ENCODE results near the gene DGKK. TPM values are rescaled to one million over a fixed set of nuclear protein-coding genes. Genes with fewer than 3 reads are reported as not detected.
A peak's percentile ranks its signal among the peaks of the same experiment; 100 is the strongest.

DGKK gene, protein sequence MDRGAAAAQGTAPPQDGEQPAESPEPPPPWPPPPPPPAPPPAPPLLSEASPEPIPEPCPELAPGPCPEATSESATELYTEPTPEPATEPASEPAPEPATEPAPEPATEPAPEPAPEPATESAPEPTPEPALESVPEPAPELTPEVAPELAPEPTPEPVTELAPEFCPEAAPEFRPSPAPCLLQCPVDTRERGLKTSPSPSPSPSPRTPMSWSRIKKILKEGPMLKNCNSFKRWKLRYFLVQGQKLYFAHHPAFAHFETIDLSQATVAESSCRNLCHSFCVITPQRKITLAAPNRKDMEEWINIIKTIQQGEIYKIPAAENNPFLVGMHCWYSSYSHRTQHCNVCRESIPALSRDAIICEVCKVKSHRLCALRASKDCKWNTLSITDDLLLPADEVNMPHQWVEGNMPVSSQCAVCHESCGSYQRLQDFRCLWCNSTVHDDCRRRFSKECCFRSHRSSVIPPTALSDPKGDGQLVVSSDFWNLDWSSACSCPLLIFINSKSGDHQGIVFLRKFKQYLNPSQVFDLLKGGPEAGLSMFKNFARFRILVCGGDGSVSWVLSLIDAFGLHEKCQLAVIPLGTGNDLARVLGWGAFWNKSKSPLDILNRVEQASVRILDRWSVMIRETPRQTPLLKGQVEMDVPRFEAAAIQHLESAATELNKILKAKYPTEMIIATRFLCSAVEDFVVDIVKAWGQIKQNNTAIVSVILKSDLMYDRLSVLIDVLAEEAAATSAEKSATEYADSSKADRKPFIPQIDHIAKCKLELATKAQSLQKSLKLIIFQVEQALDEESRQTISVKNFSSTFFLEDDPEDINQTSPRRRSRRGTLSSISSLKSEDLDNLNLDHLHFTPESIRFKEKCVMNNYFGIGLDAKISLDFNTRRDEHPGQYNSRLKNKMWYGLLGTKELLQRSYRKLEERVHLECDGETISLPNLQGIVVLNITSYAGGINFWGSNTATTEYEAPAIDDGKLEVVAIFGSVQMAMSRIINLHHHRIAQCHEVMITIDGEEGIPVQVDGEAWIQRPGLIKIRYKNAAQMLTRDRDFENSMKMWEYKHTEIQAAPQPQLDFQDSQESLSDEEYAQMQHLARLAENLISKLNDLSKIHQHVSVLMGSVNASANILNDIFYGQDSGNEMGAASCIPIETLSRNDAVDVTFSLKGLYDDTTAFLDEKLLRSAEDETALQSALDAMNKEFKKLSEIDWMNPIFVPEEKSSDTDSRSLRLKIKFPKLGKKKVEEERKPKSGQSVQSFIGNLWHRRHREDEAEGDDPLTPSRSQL
- 0.53 TPM for total RNA-seq
- polyA plus RNA-seq, result 0.08 TPM

DNA sequence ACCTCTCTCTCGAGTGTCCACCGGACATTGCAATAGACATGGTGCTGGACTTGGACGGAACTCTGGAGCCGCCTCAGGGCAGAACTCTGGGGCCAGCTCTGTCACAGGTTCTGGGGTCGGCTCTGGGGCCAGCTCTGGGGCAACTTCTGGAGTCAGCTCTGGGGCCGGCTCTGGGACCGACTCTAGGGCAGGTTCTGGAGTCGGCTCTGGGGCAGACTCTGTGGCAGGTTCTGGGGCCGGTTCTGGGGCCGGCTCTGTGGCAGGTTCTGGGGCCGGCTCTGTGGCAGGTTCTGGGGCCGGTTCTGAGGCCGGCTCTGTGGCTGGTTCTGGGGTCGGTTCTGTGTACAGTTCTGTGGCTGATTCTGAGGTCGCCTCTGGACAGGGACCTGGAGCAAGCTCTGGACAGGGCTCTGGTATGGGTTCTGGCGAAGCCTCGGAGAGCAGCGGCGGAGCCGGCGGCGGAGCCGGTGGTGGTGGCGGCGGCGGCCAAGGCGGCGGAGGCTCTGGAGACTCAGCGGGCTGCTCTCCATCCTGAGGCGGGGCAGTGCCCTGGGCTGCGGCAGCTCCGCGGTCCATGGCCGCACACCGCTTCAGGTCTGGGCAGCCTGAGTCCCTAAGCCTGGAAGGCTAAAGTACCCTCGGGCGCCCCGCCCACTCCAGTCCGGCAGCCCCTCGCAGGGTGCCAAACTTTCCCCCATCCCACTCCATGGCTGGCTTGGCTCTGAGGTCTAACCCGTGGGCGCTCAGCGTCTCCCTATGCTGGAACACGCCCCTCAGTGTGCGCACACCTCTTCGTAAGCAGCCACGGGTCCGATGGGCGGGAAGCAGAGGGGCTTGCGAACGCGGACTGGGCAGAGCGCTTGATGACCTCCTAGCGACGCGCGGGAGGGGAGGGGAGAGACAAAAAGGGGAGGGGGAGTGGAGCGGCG, at the start of gene DGKK:
Gene DGKK (minus strand): TSS at position 723 of the 929 bp plus-strand sequence. CDS start 147 bp downstream, at position 576.
- Histone ChIP-seq H3K4me3 (ENCODE audit: low read depth, low read length) (no peak within 1 kb of the TSS), H3K4me1 (ENCODE audit: insufficient read depth) (peaks cover 2% of the 10 kb centered on the region), H3K27ac (ENCODE audit: low read depth) (no peak within 1 kb of the TSS), H3K36me3 (ENCODE audit: insufficient read depth) (no peaks in the 10 kb centered on the region)
- peak; percentile 25 for DNase-seq (ENCODE audit: extremely low spot score)
- under 1% methylated on average over 58 of the region's 59 CpGs for WGBS

DNA sequence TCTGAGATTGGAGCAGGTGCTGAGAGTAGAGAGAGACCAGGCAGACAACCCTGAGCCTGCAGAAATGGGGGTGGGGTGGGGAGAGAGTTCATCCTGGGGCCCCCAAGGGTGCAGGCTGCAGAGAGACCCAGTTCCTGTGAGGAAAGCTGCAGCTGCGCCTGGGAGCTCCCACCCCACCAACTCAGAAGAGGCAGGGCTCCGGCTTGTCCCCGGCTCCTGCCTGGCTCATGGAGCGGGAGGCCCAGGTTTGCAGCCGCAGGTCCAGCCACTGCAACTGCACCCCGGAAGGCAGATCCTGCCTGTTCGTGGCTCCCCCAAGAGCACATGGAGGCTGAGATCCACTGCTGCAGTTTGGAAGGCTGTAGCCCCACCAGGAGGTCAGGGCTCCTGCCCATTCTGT, 44.2 kb upstream of the DGKK start:
- H3K4me1 ChIP-seq (ENCODE audit: insufficient read depth), result no peaks in the 10 kb centered on the region
- WGBS, result 89% methylated on average over 7 of the region's 7 CpGs
- H3K27ac ChIP-seq (ENCODE audit: low read depth), result no peak overlapping the region
- no peak overlapping the region for H3K4me3 ChIP-seq (ENCODE audit: low read depth, low read length)
- DNase-seq (ENCODE audit: extremely low spot score), result no peak
- H3K36me3 ChIP-seq (ENCODE audit: insufficient read depth), result no peaks in the 10 kb centered on the region

DNA sequence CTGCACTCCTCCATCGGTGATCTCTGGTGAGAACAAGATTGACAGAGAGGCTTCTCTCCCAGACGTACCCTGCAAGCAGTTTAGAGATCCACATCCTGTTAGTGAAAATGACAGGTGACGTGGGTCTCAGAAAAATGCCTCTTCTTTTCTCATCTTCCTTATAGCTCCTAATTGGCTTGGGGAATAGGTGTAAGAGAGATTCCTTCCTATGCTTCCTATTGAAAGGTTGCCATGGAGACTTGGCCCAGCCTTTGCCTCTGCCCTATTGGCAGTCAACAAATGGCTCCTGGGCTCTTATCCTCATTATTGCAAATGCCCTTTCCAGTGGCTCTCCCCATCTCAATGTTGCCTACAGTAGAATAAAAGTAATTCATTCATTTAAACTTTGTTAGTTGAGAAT, 26.5 kb upstream of the DGKK start:
- Histone ChIP-seq H3K36me3 (ENCODE audit: insufficient read depth) (no peaks in the 10 kb centered on the region), H3K27ac (ENCODE audit: low read depth) (no peak overlapping the region), H3K4me1 (ENCODE audit: insufficient read depth) (no peaks in the 10 kb centered on the region), H3K4me3 (ENCODE audit: low read depth, low read length) (no peak overlapping the region)
- DNase-seq (ENCODE audit: extremely low spot score), result no peak
- 80% methylated on average over 3 of the region's 3 CpGs for WGBS

DNA sequence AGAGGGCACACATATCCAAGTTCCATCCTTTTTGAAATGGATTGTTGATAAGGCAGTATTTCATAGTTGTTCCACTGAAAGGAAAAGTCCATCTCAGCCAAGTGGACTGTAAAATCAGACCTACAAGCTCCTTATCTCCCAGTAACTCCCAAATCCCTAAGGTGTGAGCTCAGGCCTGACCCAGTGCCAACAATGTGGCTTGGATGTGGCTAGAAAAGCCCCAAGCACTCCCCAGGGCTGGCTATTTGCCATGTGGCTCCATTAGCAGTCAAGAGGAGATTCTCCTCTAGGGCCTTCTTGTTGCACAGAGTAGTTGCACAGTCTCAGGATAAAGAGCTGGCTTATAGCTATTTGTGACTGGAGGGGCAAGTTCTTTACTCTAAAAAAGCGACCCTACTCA, 25.0 kb upstream of the DGKK start:
- no peaks in the 10 kb centered on the region for H3K36me3 ChIP-seq (ENCODE audit: insufficient read depth)
- WGBS, result 82% methylated on average over 1 of the region's 1 CpG
- H3K4me1 ChIP-seq (ENCODE audit: insufficient read depth), result no peaks in the 10 kb centered on the region
- no peak overlapping the region for H3K27ac ChIP-seq (ENCODE audit: low read depth)
- H3K4me3 ChIP-seq (ENCODE audit: low read depth, low read length), result no peak overlapping the region
- DNase-seq (ENCODE audit: extremely low spot score), result no peak

DNA sequence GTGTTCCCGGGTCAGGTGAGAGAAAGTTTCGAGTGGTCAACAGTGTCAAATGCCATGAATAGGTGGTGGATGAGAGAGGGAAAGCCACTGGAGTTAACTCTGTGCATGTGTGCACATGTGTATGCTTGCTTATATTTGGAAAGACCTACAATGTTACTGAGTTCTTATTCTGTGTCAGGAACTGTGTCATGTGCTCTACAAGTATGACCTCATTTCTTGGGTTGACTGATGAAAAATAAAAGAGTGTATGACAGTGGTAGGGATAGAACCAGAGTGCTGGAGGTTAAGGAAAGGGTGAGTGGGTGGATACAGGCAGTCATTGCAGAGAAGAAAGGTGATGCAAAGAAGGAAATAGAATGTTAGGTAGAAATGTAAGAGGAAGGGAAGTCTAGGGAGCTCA, 22.1 kb upstream of the DGKK start:
- no peak for DNase-seq (ENCODE audit: extremely low spot score)
- Histone ChIP-seq H3K36me3 (ENCODE audit: insufficient read depth) (no peaks in the 10 kb centered on the region), H3K4me3 (ENCODE audit: low read depth, low read length) (no peak overlapping the region), H3K27ac (ENCODE audit: low read depth) (no peak overlapping the region), H3K4me1 (ENCODE audit: insufficient read depth) (no peaks in the 10 kb centered on the region)
- WGBS, result 83% methylated on average over 2 of the region's 2 CpGs

DNA sequence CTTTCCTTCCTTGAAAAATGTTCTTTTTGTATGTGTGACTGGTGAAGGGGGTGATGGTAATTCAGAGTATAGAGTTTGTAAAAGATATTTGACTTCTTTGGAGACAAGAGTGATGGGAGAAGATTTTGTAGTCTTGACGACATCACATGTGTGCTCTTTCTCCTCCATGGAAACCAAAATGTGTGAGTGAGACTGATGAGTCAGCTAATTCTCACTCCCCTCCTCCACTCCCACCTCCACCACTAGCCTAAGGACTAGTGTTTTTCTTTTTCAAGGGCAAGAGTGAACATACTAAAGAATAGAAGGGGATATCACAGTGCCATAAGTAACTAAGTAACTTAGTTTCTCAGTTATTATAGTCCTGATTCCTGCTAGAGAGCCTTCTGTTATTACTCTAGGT, 14.0 kb upstream of the DGKK start:
- no peaks in the 10 kb centered on the region for H3K36me3 ChIP-seq (ENCODE audit: insufficient read depth)
- no peak overlapping the region for H3K27ac ChIP-seq (ENCODE audit: low read depth)
- no peak for DNase-seq (ENCODE audit: extremely low spot score)
- no peaks in the 10 kb centered on the region for H3K4me1 ChIP-seq (ENCODE audit: insufficient read depth)
- WGBS, result 84% methylated on average over 1 of the region's 1 CpG
- no peak overlapping the region for H3K4me3 ChIP-seq (ENCODE audit: low read depth, low read length)

DNA sequence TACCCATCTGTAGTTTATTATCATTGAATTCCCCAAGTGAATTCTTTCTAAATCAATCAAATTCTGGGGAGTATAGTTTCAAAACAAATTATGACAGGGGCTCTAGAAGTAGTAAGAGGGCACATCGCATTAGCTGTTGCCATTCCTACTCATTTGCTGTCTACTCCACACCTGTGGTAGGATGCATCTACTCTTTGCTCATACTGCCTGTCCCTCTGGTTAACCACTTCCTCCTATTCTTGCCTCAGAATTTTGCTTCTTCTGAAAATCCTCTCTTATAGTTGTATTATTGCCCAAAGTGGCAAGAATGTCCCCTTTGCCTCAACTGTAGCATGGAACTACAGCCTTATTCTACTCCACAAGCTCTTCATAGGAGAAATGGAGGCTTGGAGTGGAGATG, 12.7 kb upstream of the DGKK start:
- WGBS, result 88% methylated on average over 1 of the region's 1 CpG
- H3K4me3 ChIP-seq (ENCODE audit: low read depth, low read length), result no peak overlapping the region
- DNase-seq (ENCODE audit: extremely low spot score), result no peak
- no peaks in the 10 kb centered on the region for H3K36me3 ChIP-seq (ENCODE audit: insufficient read depth)
- H3K27ac ChIP-seq (ENCODE audit: low read depth), result no peak overlapping the region
- no peaks in the 10 kb centered on the region for H3K4me1 ChIP-seq (ENCODE audit: insufficient read depth)

DNA sequence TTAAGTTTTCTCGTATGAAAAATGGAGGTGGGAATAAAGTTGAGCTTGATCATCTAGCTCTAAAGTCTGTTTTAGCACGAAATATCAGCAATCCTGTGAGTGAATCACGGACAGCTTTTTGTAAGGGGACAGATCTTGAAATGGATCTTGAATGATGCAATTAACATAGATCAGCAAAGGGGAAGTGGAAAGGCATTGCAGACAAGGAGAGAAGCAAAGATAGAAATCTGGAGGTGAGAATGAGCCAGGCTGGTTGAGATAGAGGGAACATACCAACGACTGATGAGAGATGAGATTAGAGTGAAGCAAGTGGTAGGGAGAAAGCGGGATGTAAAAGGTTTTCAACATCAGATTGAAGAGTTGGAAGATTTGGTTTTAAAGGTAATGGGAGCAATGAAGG, 4.6 kb upstream of the DGKK start:
- WGBS, result 66% methylated on average over 5 of the region's 5 CpGs
- DNase-seq (ENCODE audit: extremely low spot score), result no peak
- Histone ChIP-seq H3K4me1 (ENCODE audit: insufficient read depth) (peaks cover 2% of the 10 kb centered on the region), H3K27ac (ENCODE audit: low read depth) (no peak overlapping the region), H3K36me3 (ENCODE audit: insufficient read depth) (no peaks in the 10 kb centered on the region), H3K4me3 (ENCODE audit: low read depth, low read length) (no peak overlapping the region)

DNA sequence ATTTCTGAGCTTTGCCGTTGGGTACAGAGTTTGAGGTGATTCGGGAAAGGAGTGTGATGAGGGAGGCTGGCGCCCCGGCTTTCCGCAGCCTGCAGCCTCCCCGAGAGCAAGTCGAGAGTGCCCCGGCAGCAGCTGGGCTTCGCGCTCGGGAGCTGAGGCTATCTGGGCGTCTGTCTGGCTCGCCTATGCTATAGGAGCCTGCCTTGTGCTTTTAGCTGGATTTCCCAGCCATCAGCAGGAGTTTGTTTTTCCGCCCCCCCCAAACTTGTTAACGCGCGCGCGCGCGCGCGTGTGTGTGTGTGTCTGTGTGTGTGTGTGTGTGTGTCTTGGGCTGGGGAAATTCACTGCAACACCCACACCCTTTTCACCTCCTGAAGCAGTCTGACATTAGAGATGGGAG, 765 bp upstream of the DGKK start:
- H3K4me1 ChIP-seq (ENCODE audit: insufficient read depth), result peaks cover 2% of the 10 kb centered on the region
- no peak overlapping the region for H3K27ac ChIP-seq (ENCODE audit: low read depth)
- H3K4me3 ChIP-seq (ENCODE audit: low read depth, low read length), result no peak overlapping the region
- 2% methylated on average over 23 of the region's 23 CpGs for WGBS
- no peak for DNase-seq (ENCODE audit: extremely low spot score)
- no peaks in the 10 kb centered on the region for H3K36me3 ChIP-seq (ENCODE audit: insufficient read depth)

DNA sequence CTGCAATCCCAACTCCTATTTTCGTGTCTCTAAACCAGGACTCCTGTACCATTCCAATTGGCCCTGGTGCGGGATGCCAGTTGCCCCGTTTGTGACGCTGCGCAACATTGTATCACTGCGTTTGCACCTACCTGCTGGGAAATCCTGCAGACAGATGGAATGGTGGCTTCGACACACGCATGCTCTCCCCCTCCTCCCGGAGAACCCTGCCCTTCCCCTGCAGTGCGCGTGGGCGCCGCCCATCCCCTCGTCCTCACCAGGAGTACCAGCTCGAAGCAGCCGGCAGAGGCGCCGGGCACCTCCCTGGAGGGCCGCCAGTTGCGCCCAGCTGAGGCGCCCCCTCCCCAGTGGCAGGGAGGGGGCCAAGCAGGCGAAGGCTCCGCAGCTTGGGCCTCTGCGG, 1.4 kb downstream of the DGKK start:
- Histone ChIP-seq H3K4me3 (ENCODE audit: low read depth, low read length) (no peak overlapping the region), H3K4me1 (ENCODE audit: insufficient read depth) (peaks cover 2% of the 10 kb centered on the region), H3K36me3 (ENCODE audit: insufficient read depth) (no peaks in the 10 kb centered on the region), H3K27ac (ENCODE audit: low read depth) (no peak overlapping the region)
- no peak for DNase-seq (ENCODE audit: extremely low spot score)
- 2% methylated on average over 24 of the region's 24 CpGs for WGBS

DNA sequence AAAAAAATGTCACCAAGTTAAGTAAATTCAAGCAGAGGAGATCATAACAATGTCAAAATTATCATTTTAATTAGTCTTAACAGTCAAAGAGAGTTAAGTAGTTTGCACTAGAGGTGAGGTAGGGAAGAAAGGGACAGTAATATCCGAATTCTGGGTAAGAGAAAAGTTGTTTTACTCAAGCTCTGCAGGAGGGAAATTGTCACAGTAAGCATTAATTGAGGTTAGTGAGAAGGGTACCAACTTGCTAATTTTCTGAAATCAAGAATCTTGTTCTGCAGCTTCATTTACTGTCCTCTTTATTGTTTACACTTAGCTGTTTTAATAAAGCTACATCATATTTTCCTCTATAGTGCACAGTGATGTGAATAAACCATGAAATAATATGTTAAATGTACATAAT, 11.0 kb downstream of the DGKK start:
- no peaks in the 10 kb centered on the region for H3K4me1 ChIP-seq (ENCODE audit: insufficient read depth)
- 24% methylated on average over 1 of the region's 1 CpG for WGBS
- no peak overlapping the region for H3K27ac ChIP-seq (ENCODE audit: low read depth)
- DNase-seq (ENCODE audit: extremely low spot score), result no peak
- H3K4me3 ChIP-seq (ENCODE audit: low read depth, low read length), result no peak overlapping the region
- H3K36me3 ChIP-seq (ENCODE audit: insufficient read depth), result no peaks in the 10 kb centered on the region

DNA sequence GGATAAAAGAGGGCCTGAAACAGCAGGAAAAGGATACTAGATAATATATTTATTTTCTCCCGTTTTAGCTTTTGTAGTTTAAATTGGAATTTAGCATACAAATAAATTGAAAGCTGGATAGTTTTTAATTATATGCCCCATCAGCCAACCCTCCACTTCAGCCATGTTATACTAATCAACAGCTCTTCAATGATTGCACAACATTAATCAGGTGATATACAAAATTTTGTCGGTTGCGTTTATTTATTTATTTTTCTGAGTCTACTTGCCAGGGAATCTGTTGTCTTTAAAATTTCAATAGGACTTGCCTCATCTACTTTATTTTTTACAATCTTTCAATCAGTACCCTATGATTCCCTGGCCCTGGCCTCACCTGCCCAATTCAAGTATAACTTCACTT, 12.1 kb downstream of the DGKK start:
- WGBS, result 81% methylated on average over 3 of the region's 3 CpGs
- no peak for DNase-seq (ENCODE audit: extremely low spot score)
- Histone ChIP-seq H3K4me1 (ENCODE audit: insufficient read depth) (no peaks in the 10 kb centered on the region), H3K27ac (ENCODE audit: low read depth) (no peak overlapping the region), H3K4me3 (ENCODE audit: low read depth, low read length) (no peak overlapping the region), H3K36me3 (ENCODE audit: insufficient read depth) (no peaks in the 10 kb centered on the region)
